Peyer's patch (tissue), 4 donors: ENCODE measurements around the gene NAA25.

ENCODE experiments used
- CTCF ChIP-seq, 6 experiments: fragments of 450-650 bp in 4 of 6; fragments of 200-600 bp in 2 of 6; sonication (generic) in 1 of 6; IDR thresholded peaks; one replicate each; pipeline ENCODE4 v1.5.1; 2017 to 2019; ENCODE audit warnings: antibody characterized with exemption in 6 of 6, mild to moderate bottlenecking in 3 of 6, moderate library complexity in 1 of 6
- POLR2A ChIP-seq, 2 donors: fragments of 450-650 bp; IDR thresholded peaks; one replicate each; pipeline ENCODE4 v1.5.1; 2017; ENCODE audit warnings: antibody characterized with exemption in 2 of 2, mild to moderate bottlenecking in 2 of 2, moderate library complexity in 2 of 2

DNA sequence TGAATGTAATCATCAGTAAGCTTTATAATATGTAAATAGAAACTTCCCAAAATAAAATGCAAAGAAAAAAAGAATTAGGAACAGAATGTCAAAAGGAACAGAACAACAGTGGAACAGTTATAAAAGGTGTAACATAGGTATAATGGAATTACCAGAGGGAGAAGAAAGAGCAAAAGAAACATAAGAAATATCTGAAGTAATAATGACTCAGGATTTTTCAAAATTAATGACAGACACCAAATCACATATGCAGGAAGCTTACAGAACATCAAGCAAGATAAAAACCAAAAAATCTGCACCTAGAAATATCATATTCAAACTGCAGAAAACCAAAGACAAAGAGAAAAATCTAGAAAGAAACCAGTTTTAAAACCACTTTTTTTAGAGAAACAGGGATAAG, 131.7 kb downstream of the NAA25 start:
- TF ChIP-seq CTCF (IDR thresholded peaks at IDR 0.05) (no peak), POLR2A (IDR thresholded peaks at IDR 0.05) (no peak)
